Activated CD8-positive, alpha-beta memory T cell treated with anti-CD3 and anti-CD28 coated beads, Interleukin-2, amount 50 U/mL, for 48 hours (primary cell): ENCODE measurements around the gene HNRNPUL1.

Experiments
- DNase-seq: peaks from one replicate; pipeline ENCODE4 v3.0.0-alpha.2; 2020

The HNRNPUL1 gene

DNA sequence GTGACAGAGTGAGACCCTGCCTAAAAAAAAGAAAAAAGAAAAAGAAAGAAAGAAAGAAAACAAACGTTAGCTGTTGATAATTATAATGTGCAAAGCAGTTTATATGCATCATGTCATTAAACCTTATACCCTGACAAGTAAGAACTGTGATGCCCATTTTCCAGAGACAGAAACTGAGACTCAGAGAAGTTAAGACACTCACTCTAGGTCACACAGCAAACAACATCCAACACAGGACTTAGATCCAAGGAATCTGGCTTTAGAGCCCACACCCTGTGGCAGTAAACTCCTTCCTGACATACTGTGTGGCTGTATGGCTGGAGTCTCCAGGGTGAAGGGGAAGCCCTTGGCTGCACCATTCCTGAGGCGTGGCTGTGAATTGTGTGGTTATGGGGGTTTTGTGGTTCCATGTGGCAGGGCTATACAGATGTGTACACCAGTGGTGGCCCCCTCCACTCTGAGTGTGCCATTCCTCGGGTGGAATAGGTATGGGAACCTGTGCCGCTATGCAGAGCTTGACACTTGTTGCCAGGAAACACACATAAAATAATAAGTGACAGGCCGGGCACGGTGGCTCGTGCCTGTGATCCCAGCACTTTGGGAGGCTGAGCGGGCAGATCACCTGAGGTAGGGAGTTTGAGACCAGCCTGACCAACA is 29.5 kb upstream of the HNRNPUL1 start:
- no peak for DNase-seq

DNA sequence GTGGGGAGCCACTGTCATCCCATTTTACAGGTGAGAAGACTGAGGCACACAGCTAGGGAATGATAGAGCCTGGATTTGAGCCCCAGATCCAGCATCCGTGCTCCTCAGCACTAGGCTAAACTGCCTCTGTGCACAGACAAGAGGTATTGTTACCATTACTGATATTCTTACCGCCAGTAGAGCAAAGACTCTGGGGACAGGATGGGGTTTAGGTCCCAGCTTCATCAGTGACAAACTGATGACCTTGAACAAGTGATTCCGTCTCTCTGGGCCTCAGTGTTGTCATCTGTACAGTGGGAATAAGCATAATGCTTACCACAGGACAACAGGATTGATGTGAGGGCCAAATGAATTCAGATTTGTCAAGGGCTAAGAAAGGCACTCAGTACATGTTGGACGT is 28.7 kb upstream of the HNRNPUL1 start:
- no peak for DNase-seq

DNA sequence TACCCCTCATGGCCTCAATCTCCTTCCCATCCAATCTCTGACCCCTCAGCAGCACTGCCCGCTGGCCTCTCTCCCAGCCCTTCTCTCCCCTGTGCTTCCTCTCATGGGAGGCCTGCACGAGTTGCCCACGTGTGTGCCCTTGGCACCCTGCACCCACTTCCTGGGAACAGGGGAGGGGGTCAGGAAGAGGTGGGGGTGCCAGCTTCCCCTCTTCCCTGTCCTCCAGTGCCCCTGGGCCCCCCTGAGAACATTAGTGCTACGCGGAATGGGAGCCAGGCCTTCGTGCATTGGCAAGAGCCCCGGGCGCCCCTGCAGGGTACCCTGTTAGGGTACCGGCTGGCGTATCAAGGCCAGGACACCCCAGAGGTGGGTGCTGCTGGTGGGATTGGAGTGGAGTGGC is 25.9 kb upstream of the HNRNPUL1 start:
- no peak for DNase-seq

DNA sequence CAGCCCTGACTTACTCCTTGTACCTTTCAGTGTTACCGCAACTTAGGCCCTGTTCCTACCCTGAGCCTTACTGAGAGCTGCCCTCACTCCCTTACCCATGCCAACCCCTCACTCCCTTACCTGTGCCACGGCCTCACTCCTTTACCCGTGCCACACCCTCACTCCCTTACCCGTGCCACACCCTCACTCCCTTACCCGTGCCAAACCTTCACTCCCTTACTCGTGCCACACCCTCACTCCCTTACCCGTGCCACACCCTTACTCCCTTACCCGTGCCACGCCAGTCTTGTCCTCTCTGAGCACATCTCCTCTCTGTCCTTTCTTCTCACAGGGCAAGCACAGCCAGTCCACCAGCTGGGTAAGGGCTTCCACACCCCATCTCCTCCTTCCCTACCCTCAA is 24.8 kb upstream of the HNRNPUL1 start:
- DNase-seq, result no peak

DNA sequence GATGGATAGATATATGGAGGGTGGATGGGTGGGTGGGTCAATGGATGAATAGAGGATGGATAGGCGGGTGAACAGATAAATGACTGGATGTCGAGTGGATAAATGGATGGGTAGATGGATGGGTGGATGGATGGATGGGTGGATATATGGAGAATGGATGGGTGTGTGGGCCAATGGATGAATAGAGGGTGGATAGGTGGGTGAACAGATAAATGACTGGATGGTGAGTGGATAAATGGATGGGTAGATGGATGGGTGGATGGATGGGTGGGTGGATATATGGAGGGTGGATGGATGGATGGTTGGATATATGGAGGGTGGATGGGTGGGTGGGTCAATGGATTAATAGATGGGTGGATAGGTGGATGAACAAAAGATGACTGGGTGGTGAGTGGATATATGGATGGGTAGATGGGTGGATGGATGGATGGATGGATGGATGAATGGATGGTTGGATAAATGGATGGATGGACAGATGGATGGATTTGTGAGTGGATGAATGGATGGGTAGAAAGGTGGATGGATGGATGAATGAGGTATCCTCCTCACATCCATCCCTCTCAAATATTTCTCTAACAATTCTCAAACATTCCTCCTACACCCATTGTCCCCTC is 24.1 kb upstream of the HNRNPUL1 start:
- no peak for DNase-seq

DNA sequence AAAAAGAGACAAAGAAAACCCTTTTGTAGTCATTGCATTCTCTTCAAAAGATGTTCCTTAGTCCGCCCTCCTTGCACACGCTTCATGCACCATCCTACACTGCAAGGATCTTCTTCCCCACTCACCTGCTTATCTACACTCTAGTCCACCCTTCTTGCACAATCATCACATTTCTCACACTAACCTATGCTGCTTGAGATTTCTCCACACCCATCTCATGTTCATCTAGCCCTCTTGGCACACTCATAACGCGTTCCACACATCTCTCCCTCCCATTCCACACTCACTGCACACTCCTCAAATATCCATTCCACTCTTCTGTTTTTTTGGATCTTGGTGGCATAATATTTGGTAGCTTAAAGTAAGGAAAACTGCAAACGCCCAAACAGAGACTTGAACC is 22.3 kb upstream of the HNRNPUL1 start:
- DNase-seq, result no peak

DNA sequence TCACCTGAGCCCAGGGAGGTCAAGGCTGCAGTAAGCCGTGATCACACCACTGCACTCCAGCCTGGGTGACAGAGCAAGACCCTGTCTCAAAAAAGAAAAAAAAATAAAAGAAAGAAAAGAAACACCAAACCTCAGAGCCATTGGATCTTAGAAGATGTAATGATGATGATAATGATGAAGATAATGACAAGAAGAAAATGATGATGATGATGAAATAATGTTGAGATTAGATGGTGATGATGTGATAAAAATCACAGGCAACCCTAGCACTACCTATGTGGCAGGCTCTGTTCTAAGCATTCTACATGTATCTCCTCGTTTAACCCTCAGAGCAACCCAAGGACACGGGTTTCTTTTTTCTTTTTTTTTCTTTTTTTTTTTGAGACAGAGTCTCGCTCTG is 20.1 kb upstream of the HNRNPUL1 start:
- DNase-seq, result no peak

DNA sequence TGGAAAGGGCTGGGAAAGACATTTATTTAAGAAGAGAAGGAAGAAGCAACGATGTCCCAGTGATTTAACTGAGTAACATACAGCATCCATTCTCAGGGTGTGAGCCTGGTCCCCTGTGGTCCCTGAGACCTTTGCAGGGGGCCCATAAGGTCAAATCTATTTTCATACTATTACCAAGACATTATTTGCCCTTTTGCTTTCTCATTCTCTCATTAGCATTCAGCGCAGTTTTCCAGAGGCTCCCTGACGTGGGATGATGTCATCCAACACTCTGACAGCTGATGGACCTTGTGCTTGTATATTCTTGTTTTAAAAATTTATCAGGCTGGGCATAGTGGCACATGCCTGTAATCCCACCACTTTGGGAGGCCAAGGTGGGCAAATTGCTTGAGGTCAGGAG is 18.3 kb upstream of the HNRNPUL1 start:
- DNase-seq, result no peak

DNA sequence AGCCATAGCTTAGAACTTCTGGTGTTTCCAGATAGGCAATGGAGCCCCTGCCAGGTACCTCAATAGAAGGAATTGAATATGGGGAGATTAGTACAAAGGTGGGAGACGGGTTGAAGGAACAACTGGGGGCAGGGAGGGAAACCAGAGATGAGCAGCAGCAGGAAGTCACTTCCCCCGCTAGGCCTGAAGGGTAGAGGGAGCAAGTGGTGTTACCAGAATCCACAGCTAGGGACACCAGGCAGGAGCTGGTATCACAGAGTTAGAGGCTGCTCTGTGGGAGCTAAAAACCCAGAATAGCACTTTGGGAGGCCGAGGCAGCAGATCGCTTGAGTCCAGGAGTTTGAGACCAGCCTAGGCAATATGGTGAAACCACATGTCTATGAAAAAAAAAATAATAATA is 15.3 kb upstream of the HNRNPUL1 start:
- DNase-seq, result no peak

DNA sequence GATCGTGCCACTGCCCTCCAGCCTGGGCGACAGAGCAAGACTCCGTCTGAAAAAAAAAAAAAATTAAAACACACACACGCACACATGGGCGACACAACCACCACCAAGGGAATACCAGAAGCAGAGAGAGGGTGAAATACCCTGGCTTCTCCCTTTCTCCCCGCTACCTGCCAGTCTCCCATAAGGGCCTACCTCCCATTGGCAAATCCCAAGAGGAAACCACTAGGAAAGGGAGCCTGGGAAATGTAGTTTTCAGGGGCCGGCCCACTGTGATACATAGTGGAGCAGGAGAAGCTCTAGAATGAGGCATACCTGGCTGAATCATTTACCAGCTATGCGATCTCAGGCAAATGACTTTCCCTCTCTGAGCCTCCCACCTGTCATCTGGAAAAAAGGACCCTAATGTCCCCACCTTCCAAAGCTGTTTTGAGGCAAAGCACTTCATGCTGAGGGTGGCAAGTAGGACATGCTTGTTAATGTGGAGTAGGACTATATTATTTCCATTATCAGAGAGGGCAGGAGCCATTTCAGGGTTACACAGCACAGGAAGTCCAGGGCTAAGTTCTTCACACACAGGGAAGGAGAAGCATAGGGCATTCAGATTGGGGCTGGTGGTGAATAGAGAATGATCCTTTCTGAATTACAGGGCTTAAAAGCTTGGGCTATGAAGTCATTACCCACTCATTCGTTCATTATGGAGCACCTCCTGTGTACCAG is 14.3 kb upstream of the HNRNPUL1 start:
- DNase-seq, result no peak

DNA sequence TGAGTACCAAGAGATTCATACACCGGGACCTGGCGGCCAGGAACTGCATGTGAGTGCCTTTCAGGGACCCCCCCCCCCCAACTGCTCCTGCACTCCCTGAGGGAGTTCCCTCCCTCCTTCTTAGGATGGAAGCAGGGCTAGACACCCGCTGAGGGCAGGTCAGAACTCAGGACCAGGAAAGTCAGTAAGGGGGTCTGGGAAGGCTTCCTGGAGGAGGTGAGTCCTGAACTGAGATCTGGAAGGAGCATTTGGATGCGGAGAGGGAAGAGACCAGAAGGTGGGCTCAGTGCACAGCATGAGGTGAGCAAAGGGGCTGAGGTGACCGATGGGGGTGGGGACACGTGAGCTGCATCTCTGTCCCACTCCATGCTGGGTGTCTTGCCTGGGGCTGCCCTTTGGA is 10.5 kb upstream of the HNRNPUL1 start:
- no peak for DNase-seq

DNA sequence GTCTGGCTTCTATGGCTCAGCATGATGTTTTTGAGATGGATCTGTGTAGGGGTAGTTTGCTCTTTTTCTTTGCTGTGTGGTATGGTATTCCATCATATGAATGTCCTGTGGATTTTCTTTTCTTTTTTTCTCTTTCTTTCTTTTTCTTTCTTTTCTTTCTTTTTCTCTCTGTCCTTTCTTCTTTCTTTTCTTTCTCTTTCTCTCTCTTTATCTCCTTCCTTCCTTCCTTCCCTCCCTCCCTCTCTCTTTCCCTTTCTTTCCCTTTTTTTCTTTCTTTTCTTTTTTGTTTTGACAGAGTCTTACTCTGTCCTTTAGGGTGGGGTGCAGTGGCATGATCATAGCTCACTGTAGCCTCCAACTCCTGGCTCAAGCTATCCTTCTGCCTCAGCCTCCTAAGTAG is 9.0 kb upstream of the HNRNPUL1 start:
- DNase-seq, result no peak

DNA sequence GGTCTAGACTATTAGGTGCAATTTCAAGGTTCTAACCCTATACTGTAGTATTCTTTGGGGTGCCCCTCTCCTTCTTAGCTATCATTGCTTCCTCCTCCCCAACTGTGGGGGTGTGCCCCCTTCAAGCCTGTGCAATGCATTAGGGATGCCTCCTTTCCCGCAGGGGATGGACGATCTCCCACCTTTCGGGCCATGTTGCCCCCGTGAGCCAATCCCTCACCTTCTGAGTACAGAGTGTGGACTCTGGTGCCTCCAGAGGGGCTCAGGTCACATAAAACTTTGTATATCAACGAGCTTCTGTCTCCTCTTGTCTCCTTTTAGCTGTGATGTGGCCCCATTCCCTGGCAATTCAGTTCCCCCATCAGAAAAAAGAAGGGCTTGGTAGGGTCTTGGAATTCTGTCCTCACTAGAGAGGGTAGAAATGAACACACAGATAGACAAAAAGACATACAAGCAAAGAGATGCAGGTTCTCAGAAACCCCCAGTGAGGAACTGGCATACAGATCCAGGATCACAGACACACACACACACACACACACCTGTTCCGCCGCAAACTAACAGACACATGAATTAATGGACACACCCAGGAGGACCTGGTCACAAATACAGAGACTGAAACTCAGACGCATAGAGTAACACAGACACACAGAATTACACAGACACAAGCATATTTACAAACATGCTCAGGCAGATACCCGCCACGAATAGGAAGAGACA is 2.5 kb upstream of the HNRNPUL1 start:
- no peak for DNase-seq

DNA sequence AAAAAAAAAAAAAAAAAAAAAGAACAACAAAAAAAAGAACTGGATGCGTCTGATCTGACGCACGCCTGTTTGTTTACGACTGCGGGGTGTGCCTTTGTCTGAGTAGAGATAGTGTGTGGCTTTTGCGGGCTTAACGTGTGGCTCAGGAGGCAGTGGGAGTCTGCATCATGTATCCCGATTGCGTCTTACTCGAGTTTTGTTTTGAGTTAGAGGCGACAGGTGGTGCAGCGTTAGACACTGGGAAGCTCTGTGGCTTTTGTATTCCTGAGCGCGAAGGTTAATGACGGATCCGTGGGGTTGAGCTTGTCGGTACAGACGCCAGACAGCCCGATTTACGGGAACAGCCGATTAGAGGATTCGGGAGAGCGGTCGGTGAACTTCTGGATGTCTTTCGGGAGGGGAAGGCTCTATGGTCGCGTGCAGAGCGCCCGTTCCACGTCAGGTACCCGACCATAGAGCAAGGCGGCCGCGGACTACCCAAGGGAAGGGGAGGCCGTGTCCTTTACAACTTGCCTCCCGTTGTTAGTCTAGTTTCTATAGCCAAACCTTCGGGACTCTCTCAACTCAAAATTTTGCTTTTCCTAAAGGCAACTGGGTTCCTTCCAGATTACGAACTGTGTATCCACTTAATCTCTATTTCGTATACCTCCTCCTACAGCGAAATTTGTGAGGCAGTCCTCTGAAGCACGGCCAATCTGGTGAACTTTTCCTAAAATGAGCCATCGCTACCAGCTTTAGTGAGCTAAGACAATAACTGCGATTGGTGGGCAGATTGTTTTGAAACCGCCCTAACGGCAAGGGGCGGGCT is 926 bp upstream of the HNRNPUL1 start:
- peak; percentile 88 for DNase-seq

DNA sequence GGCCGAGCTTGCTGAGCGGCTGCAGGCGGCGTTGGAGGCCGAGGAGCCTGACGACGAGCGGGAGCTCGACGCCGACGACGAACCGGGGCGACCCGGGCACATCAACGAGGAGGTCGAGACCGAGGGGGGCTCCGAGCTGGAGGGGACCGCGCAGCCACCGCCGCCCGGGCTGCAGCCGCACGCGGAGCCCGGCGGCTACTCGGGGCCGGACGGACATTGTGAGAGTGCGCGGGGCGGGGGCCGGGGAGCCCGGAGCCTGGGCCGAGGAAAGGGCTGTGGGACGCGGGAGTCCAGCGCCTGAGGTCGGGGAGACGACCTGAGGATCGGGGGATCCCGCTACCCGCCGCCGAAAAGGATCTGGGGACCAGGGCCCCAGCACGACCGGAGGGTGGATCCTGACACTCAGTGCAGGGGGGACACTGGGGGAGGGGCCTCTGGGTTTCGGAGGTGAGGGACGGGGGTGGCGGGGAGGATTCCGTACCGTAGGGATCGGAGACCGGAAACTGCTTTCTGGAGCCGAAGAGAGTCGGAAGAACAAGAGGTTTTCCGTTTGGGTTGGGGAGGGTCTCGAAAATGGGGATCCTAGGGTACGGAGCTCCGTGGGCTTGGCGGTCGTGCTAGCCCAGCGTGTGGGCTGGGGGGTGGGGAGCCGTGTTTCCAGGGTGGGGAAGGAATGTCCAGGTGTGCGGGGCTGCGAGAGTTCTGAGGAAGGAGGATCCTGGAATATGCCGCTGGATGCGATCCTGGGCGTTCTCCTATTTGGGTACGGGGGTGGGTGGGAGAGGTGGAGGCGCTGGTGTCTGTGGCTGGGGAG is 616 bp downstream of the HNRNPUL1 start:
- DNase-seq, result peak; percentile 81

DNA sequence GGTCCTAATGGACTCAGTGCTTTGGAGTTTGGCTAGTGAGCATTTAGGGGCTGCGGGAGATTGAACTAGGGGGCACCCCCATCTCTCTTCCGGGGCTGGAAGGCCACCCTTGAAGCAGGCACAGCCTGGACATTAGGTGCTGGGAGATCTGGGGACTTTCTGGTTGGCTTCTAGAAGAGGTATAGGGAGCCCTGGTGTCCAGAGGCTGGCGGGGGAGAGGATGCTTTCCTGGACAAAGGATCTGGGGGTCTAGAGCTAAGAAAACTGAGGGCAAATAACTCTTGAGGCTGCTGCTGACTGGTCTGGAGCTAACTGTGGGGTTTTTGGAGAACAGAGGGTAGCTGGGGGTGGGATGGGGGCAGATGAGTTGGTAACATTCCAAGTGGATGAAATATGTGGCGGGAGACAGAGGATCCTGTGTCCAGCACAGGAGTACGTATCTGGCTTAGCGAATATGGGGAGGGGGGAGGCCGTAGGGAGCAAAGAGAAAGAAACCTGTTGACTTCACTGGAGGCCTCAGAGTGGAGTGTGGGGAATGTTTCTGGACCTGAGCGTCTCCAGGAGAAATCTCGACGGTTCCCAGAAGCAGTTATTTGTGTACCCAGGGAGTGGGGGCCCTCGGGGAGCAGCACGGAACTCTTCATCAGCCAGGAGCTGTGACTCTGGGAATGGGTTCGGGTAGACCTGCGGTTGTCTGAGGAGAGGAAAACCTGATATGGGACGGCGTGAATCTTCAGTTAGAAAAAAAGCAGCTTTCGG is 1.4 kb downstream of the HNRNPUL1 start:
- peak; percentile 61 for DNase-seq

DNA sequence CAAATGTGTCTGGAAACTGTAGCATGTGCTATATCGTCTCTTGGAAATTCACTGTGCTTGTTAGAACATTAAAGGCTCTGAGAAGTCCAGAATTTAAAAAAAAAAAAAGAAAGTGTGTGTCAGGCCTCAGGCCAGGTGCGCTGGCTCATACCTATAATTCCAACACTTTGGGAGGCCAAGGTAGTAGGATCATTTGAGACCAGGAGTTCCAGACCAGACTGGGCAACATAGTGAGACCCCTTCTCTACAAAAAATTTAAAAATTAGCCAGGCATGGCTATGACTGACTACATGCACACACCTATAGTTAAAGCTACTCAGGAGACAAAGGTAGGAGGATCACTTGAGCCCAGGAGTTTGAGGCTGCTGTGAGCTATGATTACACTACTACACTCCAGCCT is 4.9 kb downstream of the HNRNPUL1 start:
- DNase-seq, result no peak

DNA sequence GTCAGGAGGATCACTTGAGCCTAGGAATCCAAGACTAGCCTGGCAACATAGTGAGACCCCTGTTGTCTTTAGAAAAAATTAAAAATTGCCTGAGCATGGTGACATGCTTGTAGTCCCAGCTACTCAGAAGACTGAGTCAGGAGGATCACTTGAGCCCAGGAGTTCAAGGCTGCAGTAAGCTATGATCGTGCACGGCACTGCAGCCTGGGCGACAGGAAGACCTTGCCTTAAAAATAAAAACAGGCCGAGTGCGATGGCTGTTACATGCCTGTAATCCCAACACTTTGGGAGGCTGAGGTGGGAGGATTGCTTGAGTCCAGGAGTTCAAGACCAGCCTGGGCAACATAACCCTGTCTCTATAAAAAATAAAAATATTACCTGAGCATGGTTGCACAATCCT is 5.4 kb downstream of the HNRNPUL1 start:
- no peak for DNase-seq

DNA sequence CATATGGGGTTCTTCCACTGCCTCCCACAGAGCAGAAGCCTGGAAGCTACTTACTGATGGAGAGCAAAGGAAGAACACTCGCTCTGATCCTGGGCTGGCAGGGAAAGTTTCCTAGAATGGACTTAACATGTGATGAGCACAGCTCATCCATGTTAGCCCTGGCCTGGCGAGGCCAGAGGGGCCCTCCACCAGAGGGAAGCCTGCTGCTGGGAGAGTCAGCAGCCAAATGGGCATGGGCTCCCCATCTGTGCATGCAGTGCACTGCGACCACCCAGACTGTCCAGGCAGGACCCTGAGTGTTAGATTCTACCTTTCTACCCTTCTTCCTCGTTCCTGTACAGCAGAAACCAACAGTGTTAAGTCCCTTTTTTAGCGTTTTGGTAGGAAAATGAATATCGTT is 8.9 kb downstream of the HNRNPUL1 start:
- DNase-seq, result no peak

DNA sequence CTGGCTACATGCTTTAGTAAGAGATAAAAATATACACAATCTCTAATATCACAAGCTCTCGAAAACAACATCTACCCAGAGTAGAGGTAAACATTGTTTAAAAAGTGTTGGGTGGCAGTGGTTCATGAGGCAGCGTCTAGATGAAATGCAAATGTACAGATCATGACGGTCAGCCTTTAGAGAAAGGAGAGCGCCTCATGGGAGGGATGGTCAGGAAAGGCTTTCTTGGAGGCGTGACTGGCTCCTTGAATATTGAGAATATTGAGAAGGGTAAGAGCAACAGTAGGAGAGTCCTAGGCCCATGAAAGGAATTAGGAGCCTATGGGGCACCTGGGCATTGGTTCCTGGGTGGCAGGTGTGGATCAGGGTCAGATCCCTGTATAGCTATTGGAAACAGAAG is 10.6 kb downstream of the HNRNPUL1 start:
- no peak for DNase-seq

DNA sequence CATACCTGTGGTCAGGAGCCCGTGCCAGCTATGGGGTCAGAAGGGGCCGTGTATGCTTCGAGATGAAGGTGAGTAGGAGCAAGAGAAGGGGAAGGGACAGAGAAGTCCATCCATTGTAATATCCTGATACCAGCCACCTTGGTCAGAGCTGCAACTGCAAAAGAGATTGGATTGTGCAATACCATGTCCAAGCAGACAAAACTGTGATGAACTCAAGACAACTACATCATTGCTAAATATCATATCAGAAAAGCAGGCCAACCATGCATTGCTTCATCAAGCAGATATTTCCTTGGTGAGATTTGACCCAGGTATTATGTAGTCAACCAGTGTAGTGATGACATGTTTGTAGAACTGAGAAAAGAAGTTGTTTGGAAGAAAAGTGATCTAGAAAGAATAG is 12.1 kb downstream of the HNRNPUL1 start:
- DNase-seq, result no peak
